Kasumi-1 (cell line): ENCODE data around the gene IPCEF1.
"Not testable (repeated sequence)": the region's sequence is repeated elsewhere in the genome, so short reads cannot be mapped to it uniquely, and the experiment has no call there.

Experiments used
- DNase-seq, 2 experiments: peaks; one replicate each; lab custom pipeline; 2025; lab: John Stamatoyannopoulos, UW

IPCEF1 gene

DNA sequence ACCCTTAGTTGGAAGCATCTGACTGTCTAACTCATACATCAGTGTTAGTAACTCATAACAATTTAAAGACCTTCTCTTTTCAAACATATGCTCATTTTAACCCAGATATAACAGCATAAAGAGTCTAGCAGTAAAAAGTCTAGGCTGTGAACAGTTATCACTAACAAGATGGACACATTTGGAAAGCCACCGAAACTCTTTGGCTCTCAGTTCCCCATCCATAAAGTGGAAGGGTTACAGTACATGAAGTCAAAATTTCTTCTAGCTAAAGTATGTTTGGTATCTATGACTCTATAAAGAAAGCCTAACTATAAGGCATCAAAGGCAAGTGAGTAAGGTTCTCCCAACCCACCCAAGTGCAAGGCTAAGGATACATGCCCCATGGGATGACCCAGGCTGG, 22.5 kb downstream of the IPCEF1 start:
- not testable (repeated sequence) for DNase-seq

DNA sequence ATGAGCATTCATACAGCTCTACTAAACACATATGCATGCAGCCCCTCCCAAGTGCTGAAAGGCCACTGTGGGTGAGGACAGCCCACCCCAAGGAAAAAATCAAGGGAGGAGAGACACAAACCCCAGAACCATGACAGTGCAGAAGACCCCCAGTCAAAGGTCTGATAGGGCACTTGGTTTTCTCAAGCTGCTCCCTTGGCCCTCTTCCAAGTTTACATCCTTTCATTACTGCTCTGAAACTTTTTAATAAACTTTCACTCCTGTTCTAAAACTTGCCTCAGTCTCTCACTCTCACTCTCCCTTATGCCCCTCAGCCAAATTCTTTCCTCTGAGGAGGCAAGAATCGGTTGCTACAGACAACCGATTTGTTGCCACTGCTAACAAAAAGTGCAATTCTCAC, 24.9 kb downstream of the IPCEF1 start:
- no peak for DNase-seq

DNA sequence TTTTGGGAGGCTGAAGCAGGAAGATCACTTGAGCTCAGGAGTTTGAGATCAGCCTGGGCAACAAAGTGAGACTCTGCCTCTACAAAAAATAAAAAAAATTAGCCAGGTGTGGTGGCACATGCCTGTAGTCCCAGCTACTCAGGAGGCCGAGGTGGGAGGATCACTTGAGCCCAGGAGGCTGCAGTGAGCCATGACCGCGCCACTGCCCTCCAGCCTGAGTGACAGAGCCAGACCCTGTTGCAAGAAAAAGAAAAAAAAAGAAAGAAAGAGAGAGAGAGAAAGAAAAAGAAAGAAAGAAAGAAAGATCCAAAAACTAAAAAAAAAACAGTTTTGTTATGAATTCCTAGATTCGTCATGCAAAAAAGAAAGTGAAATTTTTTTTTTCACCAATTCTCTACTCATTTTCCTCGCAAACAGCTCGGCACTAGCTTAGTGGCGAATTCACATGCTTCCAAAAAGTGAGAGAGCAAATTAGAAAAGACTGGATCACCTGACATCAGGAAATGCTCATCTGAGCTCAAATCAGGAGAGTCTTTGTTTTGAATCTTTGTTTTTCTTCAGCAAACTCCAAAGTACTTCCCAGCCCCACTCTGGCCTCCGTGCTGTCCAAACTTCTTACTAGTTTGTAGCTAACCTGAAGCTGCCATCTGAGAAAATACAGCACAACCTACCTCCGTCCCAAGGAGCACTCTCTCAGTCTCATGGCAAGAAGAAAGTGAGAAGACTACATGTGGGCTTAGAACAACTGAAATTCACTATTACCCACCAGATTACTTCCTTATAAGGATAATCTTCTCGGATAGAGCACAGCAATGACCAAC, 27.0 kb downstream of the IPCEF1 start:
- DNase-seq = no peak

DNA sequence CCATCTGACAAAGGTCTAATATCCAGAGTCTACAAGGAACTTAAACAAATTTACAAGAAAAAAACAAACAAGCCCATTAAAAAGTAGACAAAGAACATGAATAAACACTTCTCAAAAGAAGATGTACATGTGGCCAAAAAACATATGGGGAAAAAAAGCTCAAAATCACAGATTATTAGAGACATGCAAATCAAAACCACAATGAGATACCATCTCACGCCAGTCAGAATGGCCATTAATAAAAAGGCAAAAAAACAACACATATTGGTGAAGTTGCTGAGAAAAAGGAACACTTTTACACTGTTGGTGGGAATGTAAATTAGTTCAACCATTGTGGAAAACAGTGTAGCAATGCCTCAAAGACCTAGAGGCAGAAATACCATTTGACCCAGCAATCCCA, 29.3 kb downstream of the IPCEF1 start:
- not testable (repeated sequence) for DNase-seq

DNA sequence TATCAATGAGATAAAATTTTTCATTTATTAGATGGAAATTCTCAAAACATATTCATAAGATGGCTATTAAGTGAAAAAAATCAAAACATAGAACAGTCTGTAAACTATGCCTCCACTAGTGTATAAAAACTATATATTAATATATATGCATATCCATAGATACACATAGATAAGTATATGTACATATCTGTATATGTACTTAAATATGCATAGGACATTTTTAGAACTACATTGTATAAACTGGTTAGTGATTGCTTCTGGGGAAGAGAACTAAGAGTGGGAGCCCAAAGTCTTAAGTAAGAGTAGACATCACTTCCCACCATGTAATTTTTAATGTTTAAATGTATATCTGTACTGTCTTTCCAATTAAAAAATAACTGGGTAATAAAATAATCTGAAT, 31.5 kb downstream of the IPCEF1 start:
- DNase-seq = no peak

DNA sequence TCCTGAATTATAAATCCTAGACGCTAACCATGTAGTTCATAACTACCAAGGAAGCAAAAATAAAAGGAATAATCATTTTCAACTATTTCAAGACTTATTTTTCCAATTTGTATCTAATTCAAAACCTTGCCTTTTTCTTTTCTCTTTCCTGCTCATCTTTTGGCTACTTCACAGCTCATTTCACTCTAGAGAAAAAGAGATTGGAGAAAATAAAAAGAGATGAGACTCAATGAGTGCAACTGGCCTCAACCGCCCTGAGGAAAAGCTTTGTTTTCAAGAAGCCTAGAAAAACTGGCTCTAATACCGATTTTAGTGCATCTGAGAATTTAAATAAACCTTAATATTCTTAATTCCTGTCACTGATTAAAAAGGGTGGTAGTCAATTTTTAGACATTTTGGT, 36.4 kb downstream of the IPCEF1 start:
- DNase-seq = no peak

DNA sequence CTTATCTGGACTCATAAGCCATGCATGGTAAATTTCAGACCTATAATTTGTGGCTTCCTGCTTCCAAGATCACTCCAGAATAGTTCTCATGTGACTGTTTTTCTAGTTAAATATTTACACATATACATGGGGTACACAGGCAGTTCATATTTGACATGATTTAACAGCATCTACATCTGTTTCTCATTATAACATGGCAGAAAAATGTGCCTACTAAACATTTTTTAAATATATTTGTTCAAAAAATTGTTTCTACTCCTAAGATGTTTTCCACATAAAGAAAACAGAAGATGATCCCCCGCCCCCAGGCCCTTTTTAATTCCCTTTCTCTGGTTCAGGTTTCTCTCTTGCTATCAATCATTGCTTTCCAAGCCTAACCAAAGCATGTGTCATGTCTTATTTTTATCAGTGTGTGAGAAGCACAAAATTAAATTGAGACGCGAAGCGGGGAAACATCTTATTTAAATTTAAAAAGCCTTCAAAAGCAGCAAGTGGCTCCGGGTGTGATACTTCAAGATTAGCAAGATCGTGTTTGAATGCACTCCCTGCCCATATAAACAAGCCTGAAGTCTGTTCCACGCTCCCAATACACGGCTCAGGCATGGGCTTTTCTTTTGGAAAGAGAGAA, 37.3 kb downstream of the IPCEF1 start:
- no peak for DNase-seq

DNA sequence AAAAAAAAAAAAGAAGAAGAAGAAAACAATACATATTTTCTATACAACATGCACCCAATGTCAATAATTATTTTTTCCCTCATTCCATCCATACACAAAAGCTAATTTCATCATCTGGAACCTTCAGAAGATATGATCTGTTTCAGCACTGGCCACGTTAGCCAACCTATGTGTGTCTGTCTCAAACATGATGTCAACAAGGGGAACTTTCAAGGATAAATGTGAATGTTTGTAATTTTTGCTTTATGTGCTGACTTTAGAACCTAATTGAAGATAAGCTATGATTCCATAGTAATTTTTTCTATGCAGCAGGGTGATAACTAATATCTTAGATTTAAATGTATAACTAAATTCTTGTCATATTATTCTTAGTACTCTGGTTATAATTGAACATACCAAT, 37.9 kb downstream of the IPCEF1 start:
- DNase-seq = no peak

DNA sequence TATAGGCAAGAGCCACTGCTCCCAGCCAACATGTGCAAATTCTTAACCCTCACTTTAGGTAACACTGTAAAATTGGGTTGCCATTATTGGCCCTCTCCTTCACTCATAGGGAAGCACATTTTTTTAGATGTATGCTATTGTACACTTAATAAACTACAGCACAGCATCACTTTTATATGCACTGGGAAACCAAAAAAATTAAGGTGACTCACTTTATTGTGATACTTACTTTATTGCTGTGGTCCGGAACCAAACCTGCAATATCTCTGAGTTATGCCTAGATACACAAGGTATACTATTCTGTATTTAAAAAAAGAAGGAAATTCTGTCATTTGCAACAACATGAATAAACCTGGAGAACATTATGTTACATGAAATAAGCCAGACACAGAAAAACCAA, 40.5 kb downstream of the IPCEF1 start:
- DNase-seq = no peak

DNA sequence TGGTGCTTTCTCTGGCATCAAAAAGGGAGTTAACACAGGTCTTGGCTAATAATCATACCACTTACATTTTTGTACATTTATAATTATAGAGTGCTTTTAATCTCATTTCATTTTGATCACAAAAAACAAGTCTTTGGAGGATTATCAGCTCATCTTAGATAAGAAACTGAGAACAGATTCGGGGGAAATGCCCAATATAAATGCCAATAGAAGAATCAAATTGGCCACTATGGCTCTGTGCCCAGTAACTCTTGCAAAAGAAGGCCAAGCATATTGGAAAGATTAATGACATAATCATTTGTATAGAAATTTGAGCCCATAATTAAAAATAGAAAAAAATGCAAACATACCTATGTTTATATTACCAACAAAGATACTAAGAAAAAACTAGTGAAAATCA, 42.5 kb downstream of the IPCEF1 start:
- DNase-seq = no peak

DNA sequence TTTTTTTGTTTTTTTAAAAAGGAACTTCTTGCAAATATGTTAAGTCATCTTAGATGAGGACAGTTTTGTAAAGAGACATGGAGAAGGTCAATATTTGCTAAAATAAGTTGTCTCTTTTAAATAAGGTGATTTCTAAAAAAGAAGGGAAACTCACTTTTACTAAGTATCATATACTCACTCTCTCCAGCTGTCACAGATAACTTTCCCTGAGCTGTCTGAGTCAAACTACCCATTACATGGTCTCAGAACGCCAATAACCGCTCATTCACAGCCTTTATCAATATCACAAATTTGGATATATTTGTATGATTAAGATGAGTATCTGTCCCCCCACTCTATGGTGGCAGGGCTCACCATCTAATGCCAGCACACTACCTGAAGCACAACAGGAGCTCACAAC, 47.6 kb downstream of the IPCEF1 start:
- DNase-seq = no peak

DNA sequence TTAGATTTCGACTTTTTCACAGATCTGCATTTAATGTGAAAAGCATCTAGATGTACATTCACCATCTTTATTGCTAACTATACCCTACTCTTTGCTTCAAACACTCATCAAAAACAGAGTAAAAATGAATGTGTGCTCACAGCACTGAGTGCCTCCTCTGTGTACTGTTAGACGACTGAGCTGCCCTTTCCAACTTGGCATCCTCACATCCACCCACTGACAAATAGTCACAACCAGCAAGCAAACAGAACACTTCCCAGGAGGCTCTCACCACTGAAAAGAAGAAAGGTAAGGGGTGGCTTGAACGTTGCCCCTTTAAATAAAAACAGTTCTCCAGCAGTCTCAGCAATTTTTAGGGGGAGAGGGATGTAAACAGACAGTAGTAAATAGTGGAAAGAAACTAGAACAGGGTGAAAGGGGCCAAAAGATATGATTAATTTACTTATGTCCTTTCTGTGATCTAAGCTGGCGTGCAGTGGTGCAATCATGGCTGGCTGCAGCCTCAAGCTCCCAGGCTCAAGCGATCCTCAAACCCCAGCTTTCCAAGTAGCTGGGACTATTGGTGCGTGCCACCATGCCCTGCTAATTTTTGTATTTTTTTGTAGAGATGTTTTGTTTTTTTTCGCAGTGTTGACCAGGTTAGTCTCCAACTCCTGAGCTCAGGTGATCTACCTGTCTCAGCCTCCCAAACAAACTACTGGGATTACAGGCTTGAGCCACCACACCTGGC, 48.7 kb downstream of the IPCEF1 start:
- no peak for DNase-seq

DNA sequence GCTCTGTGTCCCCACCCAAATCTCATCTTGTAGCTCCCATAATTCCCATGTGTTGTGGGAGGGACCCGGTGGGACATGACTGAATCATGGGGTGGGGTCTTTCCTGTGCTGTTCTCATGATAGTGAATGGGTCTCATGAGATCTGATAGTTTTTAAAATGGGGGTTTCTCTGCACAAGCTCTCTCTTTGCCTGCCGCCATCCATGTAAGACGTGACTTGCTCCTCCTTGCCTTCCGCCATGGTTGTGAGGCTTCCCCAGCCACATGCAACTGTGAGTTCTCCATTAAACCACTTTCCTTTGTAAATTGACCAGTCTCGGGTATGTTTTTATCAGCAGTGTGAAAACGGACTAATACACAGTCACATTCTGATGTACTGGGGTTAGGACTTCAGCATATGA, 49.5 kb downstream of the IPCEF1 start:
- DNase-seq = not testable (repeated sequence)

DNA sequence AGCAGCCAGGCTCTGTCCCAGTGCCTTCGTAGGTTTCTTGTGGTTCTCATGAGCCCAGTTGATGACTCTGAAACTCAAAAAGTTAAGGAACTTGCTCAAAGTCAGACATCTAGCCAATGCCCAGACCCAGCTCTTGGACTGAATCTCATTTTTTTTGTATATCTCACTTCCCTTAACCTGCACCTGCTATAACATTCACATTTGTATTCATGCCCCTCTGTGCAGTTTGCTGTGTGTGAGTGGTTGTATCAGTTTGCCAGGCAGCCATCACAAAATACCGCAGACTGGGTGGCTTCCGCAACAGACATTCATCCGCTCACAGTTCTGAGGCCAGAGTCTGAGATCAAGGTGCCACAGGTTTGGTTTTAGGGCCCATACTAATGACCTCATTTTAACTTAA, 49.9 kb downstream of the IPCEF1 start:
- no peak for DNase-seq

DNA sequence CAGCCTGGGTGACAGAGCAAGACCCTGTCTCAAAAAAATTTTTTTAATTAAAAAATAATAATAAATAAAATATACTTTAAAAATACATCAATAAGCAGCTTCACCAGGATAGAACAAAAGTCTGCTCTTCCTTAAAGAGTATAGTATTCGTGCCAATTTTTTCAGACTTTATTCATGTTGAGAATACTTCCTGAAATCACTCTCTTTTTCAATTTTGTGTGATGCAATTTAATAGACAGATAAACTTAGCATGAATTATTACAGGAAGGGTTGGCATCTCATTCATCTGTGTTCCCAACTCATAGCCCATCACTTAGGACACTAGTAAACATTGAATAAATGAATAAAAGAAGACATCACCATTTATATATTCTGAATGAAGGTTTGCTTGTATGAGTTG, 52.4 kb downstream of the IPCEF1 start:
- DNase-seq = no peak

DNA sequence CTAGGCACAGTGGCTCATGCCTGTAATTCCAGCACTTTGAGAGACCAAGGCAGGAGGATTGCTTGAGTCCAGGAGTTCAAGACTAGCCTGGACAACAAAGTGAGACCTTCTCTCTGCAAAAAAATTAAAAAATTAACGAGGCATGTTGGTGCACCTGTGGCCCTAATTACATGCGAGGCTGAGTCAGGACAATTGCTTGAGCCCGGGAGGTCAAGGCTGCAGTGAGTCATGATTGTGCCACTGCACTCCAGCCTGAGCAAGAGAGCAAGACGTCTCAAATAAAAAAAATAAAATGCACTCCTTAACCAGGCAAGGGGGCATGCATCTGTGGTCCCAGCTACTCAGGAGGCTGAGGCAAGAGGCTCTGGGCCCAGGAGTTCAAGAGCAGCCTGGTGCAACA, 53.0 kb downstream of the IPCEF1 start:
- not testable (repeated sequence) for DNase-seq

DNA sequence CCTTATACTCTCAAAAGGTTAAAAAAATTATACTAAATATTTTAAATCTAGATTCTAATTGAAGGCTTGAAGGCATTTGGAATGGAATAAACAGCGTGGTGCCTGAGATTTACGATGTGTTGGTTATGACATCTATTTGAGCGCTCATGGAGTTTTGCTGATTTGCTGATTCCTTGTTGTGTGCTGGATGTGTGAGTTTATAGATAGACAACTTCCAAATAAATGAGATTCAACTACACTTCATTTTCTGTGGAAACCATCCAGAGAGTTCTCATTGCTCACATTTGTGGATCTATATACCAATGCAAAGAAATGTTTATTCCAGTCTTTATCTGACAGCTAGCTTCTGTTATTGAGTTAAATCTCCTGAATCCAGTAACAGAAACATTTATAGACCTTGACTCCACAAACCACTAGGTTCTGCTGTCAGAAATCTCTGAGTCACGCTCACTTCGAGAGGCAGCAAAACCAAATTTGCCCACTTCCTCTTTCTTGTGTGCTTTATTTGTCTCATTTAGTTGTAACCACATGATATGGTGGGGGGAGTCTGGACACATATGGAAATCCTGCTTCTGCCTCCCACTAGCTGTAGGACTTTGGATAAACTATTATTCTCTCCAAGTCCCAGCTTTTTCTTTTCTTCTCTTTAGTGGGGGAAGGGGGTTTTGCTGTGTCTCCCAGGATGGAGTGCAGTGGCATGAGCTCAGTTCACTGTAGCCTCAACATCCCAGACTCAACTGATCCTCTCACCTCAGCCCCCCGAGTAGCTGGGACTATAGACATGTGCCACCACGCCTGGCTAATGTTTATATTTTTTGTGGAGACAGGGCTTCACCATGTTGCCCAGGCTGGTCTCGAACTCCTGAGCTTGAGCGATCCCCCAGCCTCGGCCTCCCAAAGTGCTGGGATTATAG, 54.5 kb downstream of the IPCEF1 start:
- peak; percentile 98 to 99 for DNase-seq

DNA sequence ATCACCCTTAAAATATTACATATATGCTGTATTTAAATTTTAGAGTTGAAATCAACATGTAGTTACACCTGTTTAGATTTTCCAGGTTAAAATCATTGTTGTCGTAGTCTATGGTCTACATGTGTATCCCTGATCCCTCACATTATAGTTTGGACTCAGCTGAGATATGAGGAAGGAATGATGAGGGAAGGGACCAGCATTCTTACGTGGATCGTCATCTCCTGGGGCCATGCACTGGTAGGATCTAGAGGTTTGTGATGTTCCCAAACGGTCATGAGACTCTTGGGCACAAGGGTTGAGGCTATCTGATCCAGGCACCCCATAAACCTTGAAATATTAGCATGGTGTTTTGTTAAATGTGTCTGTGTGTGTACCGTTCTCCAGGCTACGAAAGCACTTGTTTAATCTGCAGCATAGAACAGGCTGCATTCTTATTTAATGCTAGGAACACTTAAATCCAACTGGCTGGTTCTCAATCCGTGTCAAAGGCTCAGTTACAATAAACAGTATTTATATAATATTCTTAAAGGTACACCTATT, 55.4 kb downstream of the IPCEF1 start:
- no peak for DNase-seq

DNA sequence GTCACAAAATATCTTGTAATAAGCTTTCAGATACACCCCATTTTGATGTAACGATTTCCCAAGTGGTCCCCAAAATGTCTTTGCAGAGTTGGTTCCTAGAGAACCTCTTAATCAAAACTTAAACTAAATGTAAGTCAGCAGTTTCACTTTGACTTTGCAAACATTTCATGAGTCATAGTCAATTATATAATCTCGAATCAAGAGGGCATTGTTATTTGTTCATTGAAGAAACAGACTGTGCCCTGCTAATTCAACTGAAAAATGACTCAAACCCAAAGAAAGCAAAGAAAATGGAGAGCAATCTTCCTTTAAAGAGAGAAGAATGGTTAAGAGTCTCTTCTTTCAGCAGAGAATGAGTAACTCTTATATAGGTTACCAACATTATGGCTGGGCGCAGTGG, 58.3 kb downstream of the IPCEF1 start:
- no peak for DNase-seq

DNA sequence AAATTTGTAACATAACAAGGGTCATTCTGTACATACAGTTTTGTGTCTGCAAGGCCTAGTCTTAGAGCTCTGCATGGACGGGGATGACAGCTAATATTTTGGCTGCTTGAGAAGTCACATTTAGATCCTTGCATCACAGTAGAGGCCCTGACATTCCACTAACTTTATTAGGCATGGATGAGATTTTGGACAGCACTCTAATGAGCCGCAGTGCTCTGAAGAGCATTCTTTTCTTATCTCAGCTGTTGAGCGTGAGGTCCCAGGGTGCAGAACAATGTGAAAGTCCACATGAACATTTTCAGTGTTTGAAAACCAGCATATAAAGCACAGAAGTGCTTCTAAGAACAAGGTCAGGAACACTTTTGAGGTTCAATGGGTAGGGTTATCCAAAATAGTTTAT, 58.9 kb downstream of the IPCEF1 start:
- DNase-seq = no peak

DNA sequence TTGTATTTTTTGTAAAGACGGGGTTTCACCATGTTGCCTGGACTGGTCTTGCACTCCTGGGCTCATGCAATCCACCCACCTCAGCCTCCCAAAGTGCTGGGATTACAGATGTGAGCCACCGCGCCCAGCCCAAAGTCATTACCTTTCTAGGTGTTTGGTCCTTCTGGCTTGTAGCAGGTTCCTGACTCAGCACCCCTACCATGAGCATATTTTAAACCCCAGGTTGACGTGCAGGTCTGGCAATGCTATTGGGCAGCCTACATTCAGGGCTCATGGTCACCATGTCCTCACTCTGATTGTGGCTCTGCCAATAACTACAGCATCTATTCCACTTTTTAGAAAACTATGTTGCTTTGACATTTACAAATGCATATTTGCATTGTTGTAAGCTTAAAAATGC, 59.4 kb downstream of the IPCEF1 start:
- DNase-seq = no peak

DNA sequence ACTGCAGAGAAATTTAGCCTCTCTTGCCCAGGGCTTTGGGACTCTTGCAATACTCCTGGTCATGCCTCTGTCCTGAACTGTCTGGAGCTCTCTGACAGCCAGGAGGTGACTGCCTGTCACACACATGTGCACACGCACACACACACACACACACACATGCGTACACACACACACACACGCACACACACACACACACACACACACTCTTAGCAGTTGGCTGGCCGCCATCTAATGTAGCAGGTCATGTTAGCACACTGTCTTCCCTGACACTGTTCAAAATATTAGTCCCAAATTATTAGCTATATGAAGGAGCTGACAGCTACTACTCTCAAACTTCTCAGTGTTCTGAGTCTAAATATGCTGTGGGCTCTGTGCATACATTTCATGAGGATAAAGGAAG, 60.9 kb downstream of the IPCEF1 start:
- DNase-seq = no peak
